H9 (cell line): ENCODE results near the gene MLLT11. TPM values are rescaled to one million over a fixed set of nuclear protein-coding genes. Genes with fewer than 3 reads are reported as not detected.
A peak's percentile ranks its signal among the peaks of the same experiment; 100 is the strongest.

ENCODE experiments used
- DNase-seq: peaks from one replicate; pipeline ENCODE4 v3.0.0-alpha.2; 2017
- H2AFZ ChIP-seq: one replicate; pipeline ENCODE4 v1.6.1; 2013; ENCODE audit warnings: mild to moderate bottlenecking, low read length, control low read depth, moderate library complexity
- H2AK5ac ChIP-seq: 2 replicates; pipeline ENCODE4 v1.6.1; 2013; ENCODE audit warnings: low read length, control low read depth, mixed read lengths; ENCODE audit not compliant: insufficient read length
- H2BK120ac ChIP-seq: one replicate; pipeline ENCODE4 v1.6.1; 2013; ENCODE audit warnings: low read depth, mild to moderate bottlenecking, low read length, control low read depth, inconsistent platforms; ENCODE audit not compliant: poor library complexity, severe bottlenecking
- H2BK12ac ChIP-seq: 2 replicates; pipeline ENCODE4 v1.6.1; 2013; ENCODE audit warnings: low read length, control low read depth, mixed read lengths, low read depth; ENCODE audit not compliant: insufficient read length
- H2BK15ac ChIP-seq: 2 replicates; pipeline ENCODE4 v1.6.1; 2013; ENCODE audit warnings: low read depth, low read length, control low read depth
- H2BK20ac ChIP-seq: one replicate; pipeline ENCODE4 v1.6.1; 2013; ENCODE audit warnings: low read depth, mild to moderate bottlenecking, low read length, control low read depth, inconsistent platforms; ENCODE audit not compliant: poor library complexity, severe bottlenecking
- H2BK5ac ChIP-seq: 2 replicates; pipeline ENCODE4 v1.6.1; 2013; ENCODE audit warnings: low read length, control low read depth, mixed read lengths; ENCODE audit not compliant: insufficient read length
- H3K14ac ChIP-seq: 2 replicates; pipeline ENCODE4 v1.6.1; 2013; ENCODE audit warnings: low read length, control low read depth; ENCODE audit not compliant: insufficient read depth
- H3K18ac ChIP-seq: 2 replicates; pipeline ENCODE4 v1.6.1; 2013; ENCODE audit warnings: low read depth, mild to moderate bottlenecking, mixed read lengths, low read length, control low read depth; ENCODE audit not compliant: insufficient read length
- H3K23ac ChIP-seq: 2 replicates; pipeline ENCODE4 v1.6.1; 2013; ENCODE audit warnings: low read length, control low read depth, mixed read lengths, low read depth; ENCODE audit not compliant: insufficient read length
- H3K23me2 ChIP-seq: 2 replicates; pipeline ENCODE4 v1.6.1; 2013; ENCODE audit warnings: low read depth, mild to moderate bottlenecking, mixed read lengths, low read length, control low read depth; ENCODE audit not compliant: insufficient read length, poor library complexity, severe bottlenecking
- H3K27ac ChIP-seq: 2 replicates; pipeline ENCODE4 v1.5.1; 2013; ENCODE audit warnings: low read length, control low read depth, mixed read lengths, low read depth; ENCODE audit not compliant: insufficient read length
- H3K27me3 ChIP-seq: 2 replicates; pipeline ENCODE4 v1.6.1; 2013; ENCODE audit warnings: low read length, control low read depth, inconsistent platforms; ENCODE audit not compliant: insufficient read depth
- H3K4ac ChIP-seq: 2 replicates; pipeline ENCODE4 v1.6.1; 2013; ENCODE audit warnings: low read depth, mild to moderate bottlenecking, control low read depth, inconsistent platforms, low read length, moderate library complexity
- H3K4me1 ChIP-seq: 2 replicates; pipeline ENCODE4 v1.6.1; 2013; ENCODE audit warnings: low read length, control low read depth, inconsistent platforms; ENCODE audit not compliant: insufficient read depth
- H3K4me2 ChIP-seq: 2 replicates; pipeline ENCODE4 v1.6.1; 2013; ENCODE audit warnings: low read length, control low read depth, mixed read lengths; ENCODE audit not compliant: insufficient read length, insufficient read depth
- H3K56ac ChIP-seq: 2 replicates; pipeline ENCODE4 v1.6.1; 2013; ENCODE audit warnings: low read depth, mild to moderate bottlenecking, mixed read lengths, low read length, control low read depth; ENCODE audit not compliant: insufficient read length
- H3K79me1 ChIP-seq: 2 replicates; pipeline ENCODE4 v1.6.1; 2013; ENCODE audit warnings: low read depth, mild to moderate bottlenecking, moderate library complexity, low read length, control low read depth, inconsistent platforms; ENCODE audit not compliant: insufficient read depth, poor library complexity, severe bottlenecking
- H3K79me2 ChIP-seq: 2 replicates; pipeline ENCODE4 v1.6.1; 2013; ENCODE audit warnings: low read length, control low read depth, inconsistent platforms; ENCODE audit not compliant: insufficient read depth
- H3K9ac ChIP-seq: 2 replicates; pipeline ENCODE4 v1.6.1; 2013; ENCODE audit warnings: low read length, control low read depth, mixed read lengths; ENCODE audit not compliant: insufficient read length; ENCODE audit errors: extremely low read depth
- H3K9me3 ChIP-seq: one replicate; pipeline ENCODE4 v1.6.1; 2013; ENCODE audit warnings: low read depth, low read length, inconsistent platforms; ENCODE audit not compliant: control insufficient read depth
- H3T11ph ChIP-seq: one replicate; pipeline ENCODE4 v1.6.1; 2013; ENCODE audit warnings: mild to moderate bottlenecking, low read length, control low read depth, inconsistent platforms
- H4K20me1 ChIP-seq: one replicate; pipeline ENCODE4 v1.6.1; 2013; ENCODE audit not compliant: control insufficient read depth, insufficient read length, insufficient read depth
- H4K5ac ChIP-seq: 2 replicates; pipeline ENCODE4 v1.6.1; 2013; ENCODE audit warnings: low read depth, mild to moderate bottlenecking, mixed read lengths, low read length, control low read depth; ENCODE audit not compliant: insufficient read length
- H4K8ac ChIP-seq: replicated peaks from 2 replicates; pipeline ENCODE4 v1.6.1; 2013; ENCODE audit warnings: low read length, control low read depth, mixed read lengths, low read depth; ENCODE audit not compliant: insufficient read length
- H4K91ac ChIP-seq: 2 replicates; pipeline ENCODE4 v1.6.1; 2013; ENCODE audit warnings: low read depth, mild to moderate bottlenecking, moderate library complexity, mixed read lengths, low read length, control low read depth; ENCODE audit not compliant: insufficient read length
- H3K27ac Mint-ChIP-seq, 3 experiments: 2 replicates in 2 of 3; 3 replicates in 1 of 3; pipeline ENCODE4 v1.8.0; 2020 to 2021; ENCODE audit warnings: mixed read lengths in 3 of 3, mild to moderate bottlenecking in 1 of 3, moderate library complexity in 1 of 3
- H3K27me3 Mint-ChIP-seq: 2 replicates; pipeline ENCODE4 v1.8.0; 2021; ENCODE audit warnings: low read depth, mild to moderate bottlenecking, moderate library complexity, mixed read lengths
- H3K36me3 Mint-ChIP-seq, 3 experiments: 2 replicates in 2 of 3; 3 replicates in 1 of 3; pipeline ENCODE4 v1.8.0; 2020 to 2021; ENCODE audit warnings: low read depth in 3 of 3, mixed read lengths in 3 of 3; ENCODE audit not compliant: insufficient read depth in 1 of 3
- H3K4me1 Mint-ChIP-seq, 2 experiments: 2 replicates each; pipeline ENCODE4 v1.8.0; 2020; ENCODE audit warnings: mixed read lengths in 2 of 2
- H3K4me3 Mint-ChIP-seq, 2 experiments: 2 replicates in 1 of 2; 3 replicates in 1 of 2; pipeline ENCODE4 v1.8.0; 2020 to 2021; ENCODE audit warnings: mild to moderate bottlenecking in 2 of 2, mixed read lengths in 2 of 2, moderate library complexity in 1 of 2
- H3K9me3 Mint-ChIP-seq, 2 experiments: 2 replicates in 1 of 2; 3 replicates in 1 of 2; pipeline ENCODE4 v1.8.0; 2020; ENCODE audit warnings: mild to moderate bottlenecking in 2 of 2, mixed read lengths in 2 of 2, moderate library complexity in 1 of 2
- CTCF ChIP-seq: fragments of 200-600 bp; sonication (generic); conservative IDR thresholded peaks from 3 replicates; pipeline ENCODE4 v1.8.0; 2021; ENCODE audit warnings: antibody characterized with exemption, mild to moderate bottlenecking
- WGBS: extraction: QIAGEN DNeasy Blood & Tissue Kit; methylation state at CpG from one replicate; pipeline ENCODE4 v1.1.7; 2013; ENCODE audit warnings: missing lambda C conversion rate, low lambda C conversion rate, mixed read lengths; ENCODE audit not compliant: insufficient read length; ENCODE audit errors: extremely low coverage; 5-methylcytosine and 5-hydroxymethylcytosine counted together
- total RNA-seq: library from RNA; stranded (reverse); gene quantifications from 2 replicates; pipeline ENCODE4 v1.2.1, GENCODE V29; 2021

MLLT11 gene
- total RNA-seq, 1 experiment from 2014 or later = 13.2 TPM

GRCh38 chr1:151059109-151060006, 839 bp upstream of the MLLT11 start, which contains the start of gene CDC42SE1:
TSS of gene CDC42SE1 (minus strand) at chr1:151059622. CDS start at chr1:151055730, 3,892 bp downstream.
- Mint-ChIP-seq H3K4me3 (peak within 1 kb of the TSS; percentile 94 to 98), H3K36me3 (peaks cover 24 to 44% (median 39%) of the 10 kb centered on the region in 3 experiments), H3K27ac (peak within 1 kb of the TSS; percentile 83 to 98 (median 96)), H3K9me3 (no peaks in the 10 kb centered on the region), H3K27me3 (no peaks in the 10 kb centered on the region), H3K4me1 (peaks cover 44 to 49% of the 10 kb centered on the region in 2 experiments)
- no peak within 1 kb of the TSS for H3K56ac ChIP-seq
- H3K4me1 ChIP-seq = peaks cover 7% of the 10 kb centered on the region; the same call in 1 of the 2 replicates
- peak within 1 kb of the TSS; percentile 75 for H3K9ac ChIP-seq
- H3K23ac ChIP-seq = no peak within 1 kb of the TSS
- no peak within 1 kb of the TSS for H2BK12ac ChIP-seq
- no peak within 1 kb of the TSS for H3T11ph ChIP-seq
- H3K27ac ChIP-seq = peak within 1 kb of the TSS; percentile 5
- no peak within 1 kb of the TSS for H2AK5ac ChIP-seq
- no peaks in the 10 kb centered on the region for H3K9me3 ChIP-seq
- H2BK20ac ChIP-seq = no peak within 1 kb of the TSS
- H3K79me2 ChIP-seq = peaks cover 31% of the 10 kb centered on the region; the same call in 1 of the 2 replicates
- H2BK5ac ChIP-seq = no peak within 1 kb of the TSS
- no peak within 1 kb of the TSS for H3K4ac ChIP-seq
- peaks cover 22% of the 10 kb centered on the region for H3K23me2 ChIP-seq
- H4K5ac ChIP-seq = no peak within 1 kb of the TSS
- peak within 1 kb of the TSS; percentile 70 for H3K18ac ChIP-seq
- peak; percentile 84 for DNase-seq
- no peak within 1 kb of the TSS for H2BK15ac ChIP-seq
- WGBS = no CpG with 5 or more reads among the region's 58 CpGs
- no peak within 1 kb of the TSS for H2BK120ac ChIP-seq
- peaks cover 12% of the 10 kb centered on the region for H3K79me1 ChIP-seq
- H4K20me1 ChIP-seq = no peaks in the 10 kb centered on the region
- H4K8ac ChIP-seq = no peak within 1 kb of the TSS
- no peak within 1 kb of the TSS for H4K91ac ChIP-seq
- peak within 1 kb of the TSS; percentile 82 for H3K14ac ChIP-seq
- H3K4me2 ChIP-seq = peak within 1 kb of the TSS; percentile 86
- no peaks in the 10 kb centered on the region for H3K27me3 ChIP-seq
- H2AFZ ChIP-seq = no peak within 1 kb of the TSS
- peak; percentile 76 for TF ChIP-seq CTCF
